ENCODE measurements around the gene SIN3A. TPM values are rescaled to one million over a fixed set of nuclear protein-coding genes. Genes with fewer than 3 reads are reported as not detected.

Gene SIN3A
- total and polyA plus RNA-seq, 9 of the 15 experiments (the other 6 are each of a cell fraction or from before 2014, with no cell fraction given) = 11.1 to 70.3 (median 25.3) TPM

- Histone ChIP-seq H3K79me2 (ENCODE audit: control insufficient read depth, insufficient read depth, low read length) (peaks cover 56% of the 10 kb centered on the region), H3K36me3 (ENCODE audit: control insufficient read depth, insufficient read depth, low read length) (peaks cover 4% of the 10 kb centered on the region; the same call in 2 of the 3 replicates), H3K27ac (ENCODE audit: extremely low read depth, low read depth, low read length) (peak overlapping the region; percentile 97), H3K4me3 (peak overlapping the region; percentile 86), H4K20me1 (replicated peaks; ENCODE audit: control insufficient read depth, insufficient read depth, low read length) (peaks cover 10% of the 10 kb centered on the region), H2AFZ (ENCODE audit: low read depth, low read length) (peak overlapping the region; percentile 56), H3K9me1 (ENCODE audit: control insufficient read depth, insufficient read depth, low read length) (peaks cover 4% of the 10 kb centered on the region), H3K27me3 (ENCODE audit: control insufficient read depth in 2 of 2, insufficient read depth in 2 of 2, low read length in 2 of 2) (no peaks in the 10 kb centered on the region), H3K9me3 (replicated peaks; ENCODE audit: control insufficient read depth, insufficient read depth, low read depth, low read length) (no peaks in the 10 kb centered on the region), H3K4me2 (ENCODE audit: insufficient read depth, low read length) (peak overlapping the region; percentile 99), H3K4me1 (replicated peaks in 1 of 2; ENCODE audit: control insufficient read depth in 2 of 2, insufficient read depth in 2 of 2, low read length in 2 of 2) (peaks cover 13 to 36% of the 10 kb centered on the region in 2 experiments; a peak in 3 of 5 replicates), H3K9ac (ENCODE audit: insufficient read depth in 1 of 2, low read depth in 2 of 2, low read length in 2 of 2) (peak overlapping the region; percentile 98)
- DNase-seq (ENCODE audit: extremely low read depth in 1 of 4, low spot score in 3 of 4) (peak in 3 of 4 experiments; percentile 26 to 91 (median 51)), FAIRE-seq (no peak), ATAC-seq (peak; percentile 37)
- ChIA-PET POLR2A (interaction anchor here (0.5 to 2.1 kb wide), 15 partner anchors 11 to 248 kb away, joined by 3 to 7 read pairs (median 4); partner anchors contain the start of genes IMP3, PTPN9 and SNUPN), CTCF (ENCODE audit: low intra/inter-chr PET ratio) (no interaction called here)
- intact Hi-C loops (cut with micrococcal nuclease) (loop anchor here (5.0 kb wide), 1 partner anchor 125 kb away; the partner anchor contains the start of gene PTPN9), in situ Hi-C loops (cut with MboI) (no loop called here)
- BruUV-seq (replicated peaks) = no TSS peak
- whole genome bisulfite sequencing (ENCODE audit: insufficient coverage, low coverage, missing lambda C conversion rate) = 3% methylated on average over 16 of the region's 16 CpGs
- TF ChIP-seq ZNF609 (CRISPR knock-in tag; IDR thresholded peaks at IDR 0.05; ENCODE audit: borderline replicate concordance) = peak; percentile 72; the same call in 1 of the 2 replicates
- TF ChIP-seq ESRRA (IDR thresholded peaks at IDR 0.05; ENCODE audit: borderline replicate concordance, low read depth) = peak; percentile 7; the same call in 1 of the 2 replicates
- TF ChIP-seq GMEB1 (CRISPR knock-in tag; IDR thresholded peaks at IDR 0.05) = no peak
- no peak for TF ChIP-seq CSDE1 (IDR thresholded peaks at IDR 0.05)
- TF ChIP-seq ZNF212 (CRISPR knock-in tag; IDR thresholded peaks at IDR 0.05) = no peak
- no peak for TF ChIP-seq RUNX1 (IDR thresholded peaks at IDR 0.05; ENCODE audit: low read depth)
- TF ChIP-seq HDAC8 (tag; IDR thresholded peaks at IDR 0.05) = no peak
- TF ChIP-seq ZNF146 (CRISPR knock-in tag; IDR thresholded peaks at IDR 0.05; ENCODE audit: unreplicated experiment) = no peak
- TF ChIP-seq CUX1 (CRISPR knock-in tag; IDR thresholded peaks at IDR 0.05) = no peak
- peak; percentile 80 for TF ChIP-seq POLR2A (conservative IDR thresholded peaks at IDR 0.05)
- peak; percentile 45; the same call in 1 of the 2 replicates for TF ChIP-seq ZNF263 (CRISPR knock-in tag; IDR thresholded peaks at IDR 0.05; ENCODE audit: borderline replicate concordance)
Measured at GRCh38 chr15:75452364-75452864, 924 bp upstream of the SIN3A start.

All from K562 (cell line).